CD4-positive, alpha-beta T cell treated with Interferon gamma for 1 hour (primary cell): ENCODE results near the gene LIMK1.
"Not testable (repeated sequence)": the region's sequence is repeated elsewhere in the genome, so short reads cannot be mapped to it uniquely, and the experiment has no call there.

Experiments used
- DNase-seq: peaks from one replicate; pipeline ENCODE4 v3.0.0-alpha.2; 2020

The LIMK1 gene

GRCh38 chr7:74083117-74083876 is at the start of gene LIMK1:
Gene LIMK1, plus strand, starts transcription at chr7:74083804. Its CDS starts 187 bp downstream, at chr7:74083991.
- peak; percentile 79 for DNase-seq

DNA sequence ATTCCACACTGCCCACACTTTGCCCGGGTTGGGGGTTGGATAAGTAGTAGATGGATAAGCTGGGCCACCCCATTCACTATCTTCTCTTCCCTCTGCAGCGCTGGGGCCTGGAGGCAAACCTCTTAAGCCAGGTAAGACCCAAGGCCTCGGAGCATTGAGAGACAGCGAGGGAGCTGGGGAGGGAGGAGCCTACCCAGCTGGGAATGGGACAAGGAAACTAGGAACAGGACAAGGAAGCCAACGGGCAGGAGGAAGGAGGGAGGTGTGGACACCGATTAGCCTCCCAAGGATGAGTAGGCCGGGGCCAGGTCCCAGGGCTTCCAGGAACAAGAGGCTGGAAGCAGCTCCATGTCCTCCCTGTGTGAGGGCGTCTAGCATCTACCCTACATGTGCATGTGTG is 46.0 kb upstream of the LIMK1 start:
- DNase-seq: no peak

DNA sequence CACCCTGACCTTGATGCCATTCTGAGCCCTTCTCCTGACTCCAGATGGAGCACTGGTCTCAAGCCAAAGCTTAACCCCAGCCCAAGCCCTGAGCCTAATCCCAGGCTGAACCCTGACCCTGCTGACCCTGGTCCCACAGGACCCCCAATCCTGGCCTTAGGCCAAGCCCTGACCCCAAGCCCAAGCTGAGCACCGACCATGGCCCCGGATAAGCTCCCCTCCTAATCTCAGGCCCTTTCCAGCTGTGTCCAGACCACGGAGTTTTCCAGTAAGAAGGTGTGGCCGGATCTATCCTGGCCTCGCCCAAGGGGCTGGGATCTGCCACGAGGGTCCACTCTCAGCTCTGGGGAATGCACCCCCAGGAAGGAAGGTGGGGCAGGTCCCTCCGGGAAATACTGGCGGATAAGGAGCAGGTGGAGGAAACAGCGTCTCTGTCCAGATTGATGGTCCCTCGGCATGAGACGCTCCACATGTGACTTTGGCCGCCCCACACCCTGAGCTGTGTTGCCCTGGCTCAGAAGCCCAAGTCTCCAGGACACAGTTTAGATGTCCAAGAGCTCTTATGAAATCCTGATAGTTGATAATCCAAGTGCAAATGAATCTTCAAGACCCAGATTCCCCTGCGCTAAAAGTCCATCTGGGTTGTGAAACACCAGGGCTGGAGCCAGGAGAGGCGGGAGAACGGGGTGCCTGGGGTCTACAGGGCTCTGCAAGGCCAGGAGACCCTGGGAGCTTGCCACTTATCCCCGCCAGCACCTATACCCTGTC is 45.2 kb upstream of the LIMK1 start:
- no peak for DNase-seq

DNA sequence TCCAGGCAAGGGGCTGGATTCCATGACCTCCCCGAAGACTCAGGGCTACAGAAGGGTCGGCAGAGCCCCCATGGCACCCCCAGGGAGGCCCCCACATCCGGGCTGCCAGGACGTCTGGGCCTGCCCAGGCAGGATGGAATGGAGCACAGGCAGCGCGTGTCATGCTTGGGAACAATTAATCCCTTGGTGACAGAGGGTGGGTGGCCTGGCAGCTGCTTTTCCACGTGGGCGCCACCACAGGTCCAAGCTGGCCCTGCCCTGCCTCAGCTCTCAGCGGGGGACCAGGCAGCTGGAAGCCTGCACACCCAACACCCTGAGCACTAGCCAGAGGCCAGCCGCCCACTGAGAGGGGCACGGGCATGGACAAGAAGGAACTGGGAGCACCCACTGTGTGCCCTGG is 44.3 kb upstream of the LIMK1 start:
- DNase-seq: no peak

DNA sequence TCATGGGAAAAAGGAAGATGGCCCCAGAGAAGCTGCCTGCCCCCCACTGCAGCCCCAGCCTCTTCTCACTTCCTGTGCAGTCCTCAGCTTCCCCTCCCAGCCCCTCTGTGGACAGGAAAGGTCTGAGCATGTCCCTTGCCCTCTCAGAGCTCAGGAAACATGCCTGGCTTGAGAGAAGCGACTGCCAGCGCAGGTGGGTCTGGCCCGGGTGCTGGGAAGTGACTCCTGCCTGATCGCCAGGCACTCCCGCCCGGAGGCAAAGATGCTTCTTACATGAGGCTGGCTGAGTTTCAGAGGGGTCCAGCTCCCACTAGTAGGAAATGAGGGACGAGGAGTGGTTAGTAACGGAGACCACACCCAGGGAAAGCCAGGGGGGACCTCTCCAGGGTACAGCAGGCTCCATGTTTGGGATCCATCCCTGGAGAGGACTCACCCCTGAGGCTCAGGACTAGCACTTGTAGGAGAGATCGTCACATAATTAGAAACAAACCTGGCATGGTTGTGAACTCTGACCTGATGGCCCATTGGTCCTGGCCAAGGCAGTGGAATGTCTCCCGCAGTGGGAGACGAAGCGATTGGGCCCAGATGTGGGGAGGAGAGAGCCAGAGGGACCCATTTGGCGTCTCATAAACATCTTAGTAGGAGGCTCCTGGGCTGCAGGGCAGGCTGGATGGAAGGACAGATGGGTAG is 43.4 kb upstream of the LIMK1 start:
- DNase-seq: no peak

DNA sequence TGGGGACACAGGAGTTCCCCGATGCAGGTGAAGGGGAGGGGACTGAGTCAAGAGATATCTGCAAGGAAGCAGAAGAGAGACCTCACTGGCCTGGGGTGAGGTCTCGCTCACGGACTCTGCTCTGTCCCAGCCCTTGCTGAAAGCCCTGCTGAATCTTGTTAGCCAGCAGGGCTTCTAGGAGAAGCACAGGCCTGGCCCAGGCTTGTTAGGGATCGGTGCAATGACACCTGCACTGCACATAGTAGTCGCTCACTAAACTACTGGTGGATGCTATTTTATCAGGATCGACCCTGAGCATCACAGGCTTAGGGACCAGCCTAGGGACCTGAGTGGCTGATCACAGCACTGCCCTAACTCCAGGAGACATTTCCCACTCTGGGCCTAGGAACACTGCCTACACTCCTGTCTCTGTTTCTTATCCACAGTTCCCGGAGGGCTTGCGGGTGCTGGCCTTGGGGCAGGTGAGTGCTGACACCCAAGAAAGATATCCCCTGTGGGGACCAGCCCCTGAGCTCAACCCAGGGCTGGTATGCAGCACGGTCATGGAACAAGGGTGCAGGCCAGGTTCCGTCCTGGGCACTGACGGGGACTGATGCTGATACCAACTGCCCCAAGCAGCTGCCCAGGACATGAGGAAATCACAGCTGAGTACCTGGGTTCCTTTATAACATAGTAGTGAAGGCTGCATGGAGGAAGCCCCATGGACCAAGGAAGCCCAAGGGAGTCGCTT is 42.6 kb upstream of the LIMK1 start:
- no peak for DNase-seq

DNA sequence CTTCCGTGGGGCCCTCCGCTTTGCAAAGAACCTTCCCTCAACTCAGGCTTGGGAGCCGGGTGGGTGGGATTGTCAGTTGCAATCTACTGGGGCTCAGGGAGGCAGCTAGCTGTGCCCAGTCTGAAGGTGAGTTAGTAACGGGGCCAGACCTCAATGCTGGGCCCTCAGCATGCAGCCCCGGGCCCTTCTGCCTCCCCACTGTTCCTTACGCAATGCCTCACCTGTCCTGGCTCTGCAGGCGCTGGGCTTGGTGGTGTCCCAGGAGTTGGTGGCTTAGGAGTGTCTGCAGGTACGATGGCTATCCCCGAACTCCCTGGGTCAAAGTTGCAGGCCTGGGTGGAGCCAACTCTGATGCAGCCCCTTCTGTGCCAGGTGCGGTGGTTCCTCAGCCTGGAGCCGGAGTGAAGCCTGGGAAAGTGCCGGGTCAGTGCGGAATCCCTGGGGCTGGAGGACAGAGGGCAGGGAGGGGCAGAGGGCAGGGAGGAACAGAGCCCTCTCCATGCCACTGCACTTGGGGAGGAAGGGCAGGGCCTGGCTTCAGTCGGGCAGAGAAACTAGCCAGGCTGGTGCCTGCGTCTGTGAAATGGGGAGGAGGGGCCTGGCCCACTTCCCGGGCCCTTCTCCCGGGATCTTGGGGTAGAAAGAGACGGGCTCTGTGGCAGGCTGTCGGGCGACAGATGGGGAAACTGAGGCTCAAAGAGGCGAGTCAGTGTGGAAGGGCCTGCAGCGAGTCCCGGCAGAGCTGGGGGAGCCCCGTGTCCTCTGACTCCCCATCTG is 40.7 kb upstream of the LIMK1 start:
- no peak for DNase-seq

- DNase-seq: no peak
Measured at GRCh38 chr7:74043523-74043951, 40.1 kb upstream of the LIMK1 start.

DNA sequence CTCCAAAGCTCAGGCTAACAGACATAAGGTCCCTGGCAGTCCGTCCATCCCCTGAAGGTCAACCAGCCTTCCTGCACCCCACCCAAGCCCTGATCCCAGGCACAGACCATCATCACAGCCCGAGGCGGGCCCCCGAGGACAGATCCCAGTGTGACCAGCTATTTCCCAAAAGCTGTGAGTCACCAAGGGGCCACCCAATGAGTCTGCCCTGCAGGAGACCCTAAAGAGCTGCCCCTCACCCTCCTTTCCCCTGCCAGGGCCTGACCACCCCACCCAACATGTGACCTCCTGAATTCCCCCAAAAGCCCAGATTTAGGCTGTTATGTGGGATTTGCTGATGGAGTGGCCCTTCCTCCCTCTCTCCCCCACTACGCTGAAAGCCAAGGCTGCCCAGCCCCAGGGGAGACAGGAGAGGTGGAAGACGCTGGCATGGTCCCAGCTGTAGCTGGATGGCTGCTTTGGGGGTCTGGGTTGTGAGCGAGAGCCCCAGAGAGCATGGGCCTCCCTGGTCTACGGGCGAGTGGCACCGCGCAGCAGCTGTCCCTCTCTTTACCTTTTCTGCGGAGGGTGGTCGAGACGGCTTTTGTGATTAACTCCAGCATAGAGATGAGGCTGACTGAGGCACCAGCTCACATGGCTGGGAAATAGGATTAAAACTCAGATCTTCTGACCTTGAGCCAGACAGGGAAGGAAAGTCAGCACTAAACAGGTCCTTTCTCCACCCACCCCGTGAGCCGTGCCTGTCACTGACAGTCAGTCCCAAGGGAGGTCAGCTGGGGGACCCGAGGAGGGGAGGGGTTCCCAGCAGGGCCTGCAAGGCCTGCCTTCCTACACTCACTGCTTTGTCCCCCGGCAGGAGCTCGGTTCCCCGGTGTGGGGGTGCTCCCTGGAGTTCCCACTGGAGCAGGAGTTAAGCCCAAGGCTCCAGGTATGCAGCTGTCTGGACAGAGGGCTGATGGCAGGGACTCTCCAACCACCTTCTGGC is 38.9 kb upstream of the LIMK1 start:
- no peak for DNase-seq

GRCh38 chr7:74046581-74046980 is 37.0 kb upstream of the LIMK1 start:
- not testable (repeated sequence) for DNase-seq

DNA sequence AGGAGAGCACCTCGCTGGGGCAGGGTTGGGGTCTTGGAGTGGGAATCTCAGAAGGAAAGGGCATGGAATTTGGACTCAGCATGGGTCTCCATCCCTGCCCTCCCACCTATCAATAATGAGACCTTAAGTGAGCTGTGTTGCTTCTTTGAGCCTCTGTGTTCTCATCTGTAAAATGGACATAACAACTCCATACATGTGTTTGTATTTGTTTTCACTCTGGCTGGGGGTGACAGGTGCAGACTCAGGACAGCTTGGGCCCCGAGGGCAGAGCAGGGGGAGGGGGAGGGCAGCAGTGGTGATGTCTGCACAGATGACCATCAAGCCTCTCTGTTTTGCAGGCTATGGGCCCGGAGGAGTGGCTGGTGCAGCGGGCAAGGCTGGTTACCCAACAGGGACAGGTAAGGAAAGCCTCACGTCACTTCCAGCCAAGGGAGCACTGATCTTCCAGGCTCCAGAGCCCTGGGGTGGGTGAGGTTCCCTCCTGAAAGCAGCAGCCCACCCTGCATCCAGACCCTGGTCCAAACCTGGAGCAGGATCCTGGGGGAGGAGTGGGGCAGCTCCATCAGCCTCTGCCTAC is 35.7 kb upstream of the LIMK1 start:
- DNase-seq: no peak

DNA sequence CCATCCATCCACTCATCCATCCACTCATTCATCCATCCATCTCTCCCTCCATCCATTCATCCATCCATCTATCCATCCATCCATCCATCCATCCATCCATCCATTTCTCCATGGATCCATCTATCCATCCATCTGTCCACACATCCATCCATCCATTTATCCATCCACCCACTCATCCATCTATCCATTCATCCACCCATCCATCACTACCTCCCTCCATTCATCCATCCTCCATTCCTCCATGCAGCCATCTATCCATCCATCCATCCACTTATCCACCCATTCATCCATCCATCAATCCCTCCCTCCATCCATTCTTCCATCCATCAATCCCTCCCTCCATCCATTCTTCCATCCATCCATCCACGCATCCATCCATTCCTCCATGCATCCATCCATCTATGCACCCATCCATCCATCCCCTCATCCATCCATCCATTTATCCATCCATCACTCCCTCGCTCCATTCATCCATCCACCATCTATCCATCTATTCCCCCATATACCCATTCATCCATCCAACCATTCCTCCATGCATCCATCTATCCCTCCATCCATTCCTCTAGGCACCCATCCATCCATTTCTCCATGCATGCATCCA is 34.5 kb upstream of the LIMK1 start:
- no peak for DNase-seq

- no peak for DNase-seq
Measured at GRCh38 chr7:74049997-74050798, 33.4 kb upstream of the LIMK1 start.

- DNase-seq: no peak
Measured at GRCh38 chr7:74051193-74051592, 32.4 kb upstream of the LIMK1 start.

DNA sequence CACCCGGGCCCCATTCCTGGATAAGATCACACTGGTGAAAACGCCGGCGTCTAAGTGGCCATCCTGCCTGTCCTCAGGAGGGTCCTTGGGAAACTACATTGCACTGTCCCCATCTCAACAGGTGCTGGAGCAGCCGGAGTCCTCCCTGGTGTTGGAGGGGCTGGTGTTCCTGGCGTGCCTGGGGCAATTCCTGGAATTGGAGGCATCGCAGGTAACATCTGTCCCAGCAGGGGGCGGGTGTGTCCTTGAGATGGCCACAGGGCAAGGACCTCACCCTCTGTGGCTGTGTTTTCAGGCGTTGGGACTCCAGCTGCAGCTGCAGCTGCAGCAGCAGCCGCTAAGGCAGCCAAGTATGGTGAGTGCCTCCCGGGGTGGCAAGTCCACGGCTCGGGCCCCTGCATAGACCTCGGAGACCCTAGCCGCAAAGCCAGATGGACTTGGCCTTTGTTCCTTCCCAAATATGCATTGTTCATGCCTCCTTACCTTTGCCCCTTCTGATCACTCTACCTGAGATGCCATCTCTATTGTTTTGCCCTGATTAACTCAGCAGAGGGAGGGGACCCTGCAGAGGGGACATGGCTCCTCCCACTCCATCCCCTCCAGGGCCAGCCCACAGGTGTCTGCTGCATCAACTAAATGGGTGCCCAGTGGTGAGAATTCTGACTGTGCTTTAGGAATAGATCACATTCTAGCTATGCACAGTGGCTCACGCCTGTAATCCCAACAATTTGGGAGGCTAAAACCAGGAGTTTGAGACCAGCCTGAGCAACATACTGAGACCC is 31.8 kb upstream of the LIMK1 start:
- DNase-seq: no peak

DNA sequence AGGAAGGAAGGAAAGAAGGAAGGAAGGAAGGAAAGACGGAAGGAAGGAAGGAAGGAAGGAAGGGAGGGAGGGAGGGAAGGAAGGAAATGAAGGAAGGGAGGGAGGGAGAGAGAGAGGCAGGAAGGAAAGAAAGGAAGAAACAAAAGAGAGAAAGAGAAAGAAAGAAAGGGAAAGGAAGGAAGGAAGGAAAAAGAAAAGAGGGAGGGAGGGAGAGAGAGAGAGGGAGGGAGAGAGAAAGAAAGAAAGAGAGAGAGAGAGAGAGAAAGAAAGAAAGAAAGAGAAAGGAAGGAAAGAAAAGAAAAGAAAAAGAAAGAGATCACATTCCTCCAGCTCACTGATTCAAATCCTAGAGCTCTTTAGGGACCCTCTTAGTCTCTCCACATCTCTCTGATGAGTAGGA is 31.0 kb upstream of the LIMK1 start:
- no peak for DNase-seq

DNA sequence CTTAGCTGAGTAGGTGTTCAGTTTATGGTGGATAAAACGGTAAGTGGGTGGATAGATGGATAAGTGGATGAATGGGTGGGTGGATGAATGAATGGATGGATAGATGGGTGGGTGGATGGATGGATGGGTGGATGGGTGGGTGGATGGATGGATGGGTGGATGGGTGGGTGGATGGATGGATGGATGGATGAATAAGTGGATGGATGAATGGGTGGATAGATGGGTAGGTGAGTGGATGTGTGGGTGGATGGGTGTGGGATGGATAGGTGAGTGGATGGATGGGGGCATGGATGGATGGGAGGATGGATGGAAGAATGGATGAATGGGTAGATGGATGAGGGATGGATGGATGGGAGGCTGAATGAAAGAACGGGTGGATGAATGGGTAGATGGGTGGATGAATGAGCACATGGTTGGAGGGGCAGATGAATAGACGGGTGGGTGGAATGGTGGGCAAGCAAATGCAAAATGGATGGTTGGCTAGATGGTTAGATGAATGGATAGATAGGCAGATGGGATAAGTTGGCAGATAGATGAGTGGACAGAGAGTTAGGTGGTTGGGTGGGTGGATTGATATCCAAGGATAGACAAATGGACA is 29.9 kb upstream of the LIMK1 start:
- no peak for DNase-seq
